Neural cell (in vitro differentiated cells): Measurements from ENCODE around the gene GBP2. TPM values are rescaled to one million over a fixed set of nuclear protein-coding genes. Genes with fewer than 3 reads are reported as not detected.
"Not testable (repeated sequence)": the region's sequence is repeated elsewhere in the genome, so short reads cannot be mapped to it uniquely, and the experiment has no call there.

Experiments
- H2AFZ ChIP-seq: fragments of 200-600, 300-800 bp; sonication (generic), shearing (Covaris generic); 2 replicates; pipeline ENCODE4 v1.6.0; 2014; ENCODE audit warnings: low read depth, mild to moderate bottlenecking, antibody characterized with exemption, low read length, moderate library complexity
- H3F3A ChIP-seq: fragments of 200-600 bp; shearing (Covaris generic); 2 replicates; pipeline ENCODE4 v1.6.1; 2016; ENCODE audit warnings: mild to moderate bottlenecking, moderate library complexity, mixed read lengths, antibody characterized with exemption, low read length; ENCODE audit not compliant: insufficient read depth, poor library complexity, severe bottlenecking
- H3K27ac ChIP-seq: fragments of 200-600, 300-800 bp; sonication (generic), shearing (Covaris generic); 2 replicates; pipeline ENCODE4 v1.5.1; 2014; ENCODE audit warnings: mild to moderate bottlenecking, low read length, moderate library complexity
- H3K27me3 ChIP-seq: fragments of 300-800, 200-600 bp; sonication (generic), shearing (Covaris generic); 2 replicates; pipeline ENCODE4 v1.6.0; 2014; ENCODE audit warnings: mild to moderate bottlenecking, low read depth, low read length, moderate library complexity; ENCODE audit not compliant: insufficient read depth
- H3K36me3 ChIP-seq: fragments of 300-800, 200-600 bp; sonication (generic), shearing (Covaris generic); 2 replicates; pipeline ENCODE4 v1.5.1; 2014; ENCODE audit warnings: mild to moderate bottlenecking, antibody characterized with exemption, low read length, moderate library complexity; ENCODE audit not compliant: insufficient read depth
- H3K4me2 ChIP-seq: fragments of 300-800, 200-600 bp; sonication (generic), shearing (Covaris generic); 2 replicates; pipeline ENCODE4 v1.6.0; 2014; ENCODE audit warnings: mild to moderate bottlenecking, low read length
- H3K4me3 ChIP-seq: fragments of 300-800, 200-600 bp; sonication (generic), shearing (Covaris generic); 2 replicates; pipeline ENCODE4 v1.5.1; 2014; ENCODE audit warnings: mild to moderate bottlenecking, low read length, moderate library complexity
- H3K79me2 ChIP-seq: fragments of 200-600 bp; shearing (Covaris generic); replicated peaks from 2 replicates; pipeline ENCODE4 v1.6.0; 2014; ENCODE audit warnings: mild to moderate bottlenecking, low read length, moderate library complexity; ENCODE audit not compliant: insufficient read depth
- H3K9ac ChIP-seq: fragments of 300-800, 200-600 bp; sonication (generic), shearing (Covaris generic); 2 replicates; pipeline ENCODE4 v1.6.1; 2016; ENCODE audit warnings: mild to moderate bottlenecking, low read length, mixed read lengths
- H3K9me2 ChIP-seq: fragments of 200-600 bp; shearing (Covaris generic); 2 replicates; pipeline ENCODE4 v1.6.1; 2016; ENCODE audit warnings: mild to moderate bottlenecking, low read length, mixed read lengths; ENCODE audit not compliant: insufficient read depth
- H3K9me3 ChIP-seq: fragments of 200-600, 300-800 bp; sonication (generic), shearing (Covaris generic); 2 replicates; pipeline ENCODE4 v1.6.1; 2016; ENCODE audit warnings: mild to moderate bottlenecking, mixed run types, low read length, moderate library complexity, mixed read lengths
- H4K20me1 ChIP-seq: fragments of 200-600 bp; shearing (Covaris generic); 2 replicates; pipeline ENCODE4 v1.6.1; 2016; ENCODE audit warnings: mild to moderate bottlenecking, mixed run types; ENCODE audit not compliant: insufficient read depth
- CTCF ChIP-seq: fragments of 450-650 bp; IDR thresholded peaks from 2 replicates; pipeline ENCODE4 v1.5.1; 2014; ENCODE audit warnings: antibody characterized with exemption, mild to moderate bottlenecking, moderate library complexity; ENCODE audit not compliant: poor library complexity, severe bottlenecking
- EP300 ChIP-seq: fragments of 450-650 bp; conservative IDR thresholded peaks from 2 replicates; pipeline ENCODE4 v1.6.1; 2014; ENCODE audit warnings: antibody characterized with exemption, mild to moderate bottlenecking, moderate library complexity; ENCODE audit not compliant: poor library complexity, severe bottlenecking
- EZH2 ChIP-seq: fragments of 200-600, 300-800 bp; shearing (Covaris generic), sonication (generic); IDR thresholded peaks from 2 replicates; pipeline ENCODE4 v1.6.1; 2014; ENCODE audit warnings: antibody characterized with exemption, low read length, borderline replicate concordance, mild to moderate bottlenecking; ENCODE audit not compliant: insufficient read depth, poor library complexity, severe bottlenecking
- MXI1 ChIP-seq: fragments of 450-650 bp; conservative IDR thresholded peaks from 2 replicates; pipeline ENCODE4 v1.6.1; 2014; ENCODE audit warnings: antibody characterized with exemption, mild to moderate bottlenecking; ENCODE audit not compliant: poor library complexity, severe bottlenecking
- POLR2AphosphoS5 ChIP-seq: IDR thresholded peaks from 2 replicates; pipeline ENCODE4 v1.6.1; 2012
- RAD21 ChIP-seq: fragments of 450-650 bp; conservative IDR thresholded peaks from 2 replicates; pipeline ENCODE4 v1.6.1; 2014; ENCODE audit warnings: antibody characterized with exemption, mild to moderate bottlenecking, moderate library complexity
- REST ChIP-seq: IDR thresholded peaks from 2 replicates; pipeline ENCODE4 v1.6.1; 2012; ENCODE audit warnings: borderline replicate concordance
- SMC3 ChIP-seq: fragments of 450-650 bp; conservative IDR thresholded peaks from 2 replicates; pipeline ENCODE4 v1.6.1; 2014; ENCODE audit warnings: antibody characterized with exemption, mild to moderate bottlenecking, moderate library complexity; ENCODE audit not compliant: poor library complexity
- TAF1 ChIP-seq: IDR thresholded peaks from 2 replicates; pipeline ENCODE4 v1.6.1; 2012; ENCODE audit warnings: low read depth
- polyA plus RNA-seq: library from polyadenylated mRNA; depleted of rRNA; stranded (reverse); fragments of >200 nt; gene quantifications from 2 replicates; pipeline ENCODE4 v1.2.3, GENCODE V29; 2014

GBP2 gene
- polyA plus RNA-seq, 1 donor from 2014 or later: not detected

- TF ChIP-seq TAF1: no peak
- no peak for TF ChIP-seq POLR2AphosphoS5
- no peak for TF ChIP-seq EZH2
- TF ChIP-seq EP300: no peak
- H3K36me3 ChIP-seq: no peaks in the 10 kb centered on the region
- H3K9me3 ChIP-seq: no peaks in the 10 kb centered on the region
- H3K4me3 ChIP-seq: no peak overlapping the region
- H3K9me2 ChIP-seq: no peaks in the 10 kb centered on the region
- no peaks in the 10 kb centered on the region for H4K20me1 ChIP-seq
- H3K27ac ChIP-seq: no peak overlapping the region
- no peaks in the 10 kb centered on the region for H3F3A ChIP-seq
- H3K4me2 ChIP-seq: no peak overlapping the region
- H3K9ac ChIP-seq: no peak overlapping the region
- no peaks in the 10 kb centered on the region for H3K27me3 ChIP-seq
- H3K79me2 ChIP-seq: no peaks in the 10 kb centered on the region
- H2AFZ ChIP-seq: no peak overlapping the region
These were observed 44.9 kb downstream of the GBP2 start for GRCh38 chr1:89081005-89081404.

GRCh38 chr1:89080068-89080467 is 45.8 kb downstream of the GBP2 start:
- not testable (repeated sequence) for H3K9me2 ChIP-seq, H3K27me3 ChIP-seq, H3K9me3 ChIP-seq, H3K9ac ChIP-seq, H2AFZ ChIP-seq, H3K36me3 ChIP-seq, H3K4me3 ChIP-seq, H3K27ac ChIP-seq, H3F3A ChIP-seq, H3K4me2 ChIP-seq, H3K79me2 ChIP-seq, H4K20me1 ChIP-seq

DNA sequence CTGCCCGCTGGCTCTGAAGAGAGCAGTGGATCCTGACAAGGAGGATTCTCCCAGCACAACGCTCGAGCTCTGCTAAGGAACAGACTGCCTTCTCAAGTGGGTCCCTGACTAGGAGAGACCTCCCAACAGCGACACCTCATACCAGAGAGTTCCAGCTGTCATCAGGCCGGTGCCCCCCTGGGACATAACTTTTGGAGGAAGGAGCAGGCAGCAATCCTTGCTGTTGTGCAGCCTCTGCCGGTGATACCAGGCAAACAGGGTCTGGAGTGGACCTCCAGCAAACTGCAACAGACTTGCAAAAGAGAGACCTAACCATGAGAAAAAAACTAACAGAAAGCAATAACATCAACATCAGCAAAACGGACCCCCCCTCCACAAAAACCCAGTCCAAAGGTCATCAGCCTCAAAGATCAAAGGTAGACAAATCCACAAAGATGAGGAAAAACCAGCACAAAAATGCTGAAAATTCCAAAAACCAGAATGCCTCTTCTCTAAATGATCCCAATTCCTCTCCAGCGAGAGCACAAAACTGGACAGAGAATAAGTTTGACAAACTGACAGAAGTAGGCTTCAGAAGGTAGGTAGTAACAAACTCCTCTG is 53.3 kb downstream of the GBP2 start:
- not testable (repeated sequence) for H3K9me2 ChIP-seq, H3K9me3 ChIP-seq, H3K27me3 ChIP-seq, H3K9ac ChIP-seq, H3K27ac ChIP-seq, H3K4me2 ChIP-seq, H3F3A ChIP-seq, H3K79me2 ChIP-seq, H4K20me1 ChIP-seq, H3K36me3 ChIP-seq, H2AFZ ChIP-seq, H3K4me3 ChIP-seq

- H3K27me3 ChIP-seq: no peaks in the 10 kb centered on the region
- no peaks in the 10 kb centered on the region for H3K79me2 ChIP-seq
- H3K9ac ChIP-seq: no peak overlapping the region
- H3K9me3 ChIP-seq: no peaks in the 10 kb centered on the region
- H2AFZ ChIP-seq: no peak overlapping the region
- no peaks in the 10 kb centered on the region for H3K9me2 ChIP-seq
- no peaks in the 10 kb centered on the region for H4K20me1 ChIP-seq
- TF ChIP-seq RAD21: no peak
- TF ChIP-seq REST: no peak
- no peak for TF ChIP-seq SMC3
- TF ChIP-seq CTCF: no peak
- no peak for TF ChIP-seq EZH2
- TF ChIP-seq TAF1: no peak
- no peak for TF ChIP-seq MXI1
- TF ChIP-seq EP300: no peak
- TF ChIP-seq POLR2AphosphoS5: no peak
- no peak overlapping the region for H3K4me3 ChIP-seq
- no peak overlapping the region for H3K27ac ChIP-seq
- H3K36me3 ChIP-seq: no peaks in the 10 kb centered on the region
- no peaks in the 10 kb centered on the region for H3F3A ChIP-seq
- no peak overlapping the region for H3K4me2 ChIP-seq
These were observed 55.4 kb downstream of the GBP2 start for GRCh38 chr1:89070509-89070908.
